ENCODE measurements around the gene DCLRE1B.

GRCh38 chr1:113918243-113918642 is 13.1 kb downstream of the DCLRE1B start:
- no peak for TF ChIP-seq POLR2A (IDR thresholded peaks at IDR 0.05)
- no peak for TF ChIP-seq CTCF (IDR thresholded peaks at IDR 0.05)

Data from uterus (tissue), 2 donors.